K562 (cell line): ENCODE results near the gene LSS. TPM values are rescaled to one million over a fixed set of nuclear protein-coding genes. Genes with fewer than 3 reads are reported as not detected.

ENCODE experiments used
- ATAC-seq: fragments of 200-7000 bp; cut with Tn5 transposase; 3 replicates; pipeline ENCODE4 v1.9.1; 2020; ENCODE audit warnings: moderate library complexity
- BruUV-seq: library from RNA; stranded (reverse); fragments of 400-500 nt; replicated peaks from 2 replicates; lab custom pipeline; 2021; lab: Mats Ljungman, UMichigan
- CTCF ChIA-PET: fragments of 300-600 bp; formaldehyde crosslinking; extraction: SDS; loops from one replicate; lab custom pipeline; 2021; ENCODE audit warnings: low intra/inter-chr PET ratio; lab: Yijun Ruan, JAX
- POLR2A ChIA-PET: fragments of 300-600, 350-650 bp; sonication (Branson Sonifier 250); formaldehyde crosslinking; extraction: SDS; loops from one replicate; lab custom pipeline; 2021; ENCODE audit warnings: antibody characterized with exemption, inconsistent platforms; lab: Yijun Ruan, JAX
- DNase-seq, 4 experiments: peaks; one replicate each; pipeline versions ENCODE4 v3.0.0 to v3.0.0-alpha.2; 2011 to 2018; ENCODE audit warnings: low spot score in 3 of 4, mixed read lengths in 3 of 4; ENCODE audit errors: extremely low read depth in 1 of 4
- FAIRE-seq: peaks from 2 replicates; lab custom pipeline; 2011; peaks lifted over from hg19 to GRCh38; lab: Jason Lieb, UNC
- H2AFZ ChIP-seq: 2 replicates; pipeline ENCODE4 v1.6.0; 2011; ENCODE audit warnings: low read depth, low read length, control low read depth, inconsistent platforms
- H3K27ac ChIP-seq: fragments of 200-600 bp; 3 replicates; pipeline ENCODE4 v1.8.0; 2011; ENCODE audit warnings: low read depth, mild to moderate bottlenecking, control low read depth, inconsistent platforms, low read length, moderate library complexity, mixed read lengths; ENCODE audit errors: extremely low read depth
- H3K27me3 ChIP-seq, 2 experiments: fragments of 300-600 bp in 1 of 2; 2 replicates in 1 of 2; 3 replicates in 1 of 2; pipeline versions ENCODE4 v1.6.0 to v1.8.0; 2011; ENCODE audit warnings: inconsistent platforms in 2 of 2, low read length in 2 of 2, mild to moderate bottlenecking in 1 of 2, mixed read lengths in 1 of 2, moderate library complexity in 1 of 2; ENCODE audit not compliant: control insufficient read depth in 2 of 2, insufficient read depth in 2 of 2
- H3K36me3 ChIP-seq: fragments of 300-600 bp; 3 replicates; pipeline ENCODE4 v1.8.0; 2011; ENCODE audit warnings: mild to moderate bottlenecking, low read length, inconsistent platforms; ENCODE audit not compliant: control insufficient read depth, insufficient read depth
- H3K4me1 ChIP-seq, 2 experiments: fragments of 200-600 bp in 1 of 2; replicated peaks in 1 of 2; 2 replicates in 1 of 2; 3 replicates in 1 of 2; pipeline versions ENCODE4 v1.5.1 to v1.8.0; 2011; ENCODE audit warnings: inconsistent platforms in 2 of 2, low read length in 2 of 2, mild to moderate bottlenecking in 1 of 2, mixed read lengths in 1 of 2, moderate library complexity in 1 of 2; ENCODE audit not compliant: control insufficient read depth in 2 of 2, insufficient read depth in 2 of 2
- H3K4me2 ChIP-seq: 2 replicates; pipeline ENCODE4 v1.6.1; 2011; ENCODE audit warnings: low read length, control low read depth, inconsistent platforms, mixed read lengths; ENCODE audit not compliant: insufficient read depth
- H3K4me3 ChIP-seq: fragments of 200-600 bp; sonication (generic), shearing (Covaris generic); 2 replicates; pipeline ENCODE4 v1.5.1; 2016; ENCODE audit warnings: control low read depth, inconsistent platforms
- H3K79me2 ChIP-seq: fragments of 200-600 bp; 3 replicates; pipeline ENCODE4 v1.8.0; 2011; ENCODE audit warnings: low read length, inconsistent platforms; ENCODE audit not compliant: control insufficient read depth, insufficient read depth
- H3K9ac ChIP-seq, 2 experiments: 2 replicates each; pipeline versions ENCODE4 v1.6.0 to v1.6.1; 2011; ENCODE audit warnings: low read depth in 2 of 2, low read length in 2 of 2, control low read depth in 1 of 2, inconsistent platforms in 1 of 2, mild to moderate bottlenecking in 1 of 2, mixed read lengths in 1 of 2; ENCODE audit not compliant: insufficient read depth in 1 of 2
- H3K9me1 ChIP-seq: one replicate; pipeline ENCODE4 v1.6.0; 2011; ENCODE audit warnings: inconsistent platforms, mild to moderate bottlenecking, low read length, moderate library complexity; ENCODE audit not compliant: control insufficient read depth, insufficient read depth
- H3K9me3 ChIP-seq: replicated peaks from 2 replicates; pipeline ENCODE4 v1.5.1; 2011; ENCODE audit warnings: low read depth, low read length, inconsistent platforms; ENCODE audit not compliant: control insufficient read depth, insufficient read depth
- H4K20me1 ChIP-seq: replicated peaks from 2 replicates; pipeline ENCODE4 v1.6.1; 2011; ENCODE audit warnings: low read length, inconsistent platforms, mixed read lengths; ENCODE audit not compliant: control insufficient read depth, insufficient read depth
- POLR2G ChIP-seq: fragments of 200-400 bp; formaldehyde crosslinking; IDR thresholded peaks from 2 replicates; pipeline ENCODE4 v1.6.1; 2017; ENCODE audit warnings: low read depth, mild to moderate bottlenecking, antibody characterized with exemption, low read length, moderate library complexity
- RBFOX2 ChIP-seq: fragments of 200-400 bp; formaldehyde crosslinking; IDR thresholded peaks from 2 replicates; pipeline ENCODE4 v1.6.1; 2017; ENCODE audit warnings: low read depth, mild to moderate bottlenecking, low read length, moderate library complexity
- SRSF9 ChIP-seq: fragments of 200-400 bp; formaldehyde crosslinking; IDR thresholded peaks from 2 replicates; pipeline ENCODE4 v1.6.1; 2017; ENCODE audit warnings: low read depth, low read length, borderline replicate concordance
- TEAD4 ChIP-seq, 2 experiments: sonication (generic) in 1 of 2; formaldehyde crosslinking in 1 of 2; IDR thresholded peaks; 2 replicates each; pipeline versions ENCODE4 v1.6.1 to v1.8.0; 2012 to 2022; ENCODE audit warnings: borderline replicate concordance in 1 of 2, inconsistent platforms in 1 of 2, low read length in 1 of 2, mild to moderate bottlenecking in 1 of 2, missing genetic modification reagents in 1 of 2
- WGBS: fragments of 100-300 bp; shearing (Covaris generic); methylation state at CpG from one replicate; pipeline ENCODE4 v1.1.6; 2016; ENCODE audit warnings: low coverage, mixed read lengths; ENCODE audit not compliant: insufficient coverage; ENCODE audit errors: missing lambda C conversion rate; 5-methylcytosine and 5-hydroxymethylcytosine counted together
- in situ Hi-C: fragments of 300-500 bp; cut with MboI; formaldehyde crosslinking; loops from 4 replicates; pipeline ENCODE4 v1.15.0; 2018; ENCODE audit warnings: inconsistent platforms, mixed read lengths
- intact Hi-C: fragments of 100-400 bp; cut with micrococcal nuclease; formaldehyde crosslinking; loops from 2 replicates; pipeline ENCODE4 v1.14.2; 2022
- polyA plus RNA-seq, 8 experiments: library from polyadenylated mRNA; depleted of rRNA in 4 of 8; stranded (reverse) in 5 of 8; unstranded in 3 of 8; fragments of >200 nt; fragmentation: Nextera tagmentation in 2 of 8; fragmentation: Illumina TruSeq in 1 of 8; extraction: Ambion mirVana in 2 of 8; extraction: Trizol in 1 of 8; gene quantifications; 2 replicates each; pipeline versions ENCODE4 v1.2.1 to v1.2.3, GENCODE V29; 2011 to 2014; ENCODE audit warnings: inconsistent platforms in 1 of 8, missing spikeins in 1 of 8
- total RNA-seq, 7 experiments: library from RNA; depleted of rRNA in 6 of 7; stranded (reverse); fragments of >200 nt in 6 of 7; fragmentation: Illumina TruSeq in 2 of 7; extraction: Trizol in 2 of 7; gene quantifications; 2 replicates each; pipeline versions ENCODE4 v1.2.1 to v1.2.3, GENCODE V29; 2011 to 2021; ENCODE audit warnings: low replicate concordance in 1 of 7
- TF ChIP-seq, protein P1 (sequence below): fragments of 250-450 bp; sonication (Bioruptor Pico); IDR thresholded peaks from 2 replicates; pipeline ENCODE4 v1.8.0; 2022; ENCODE audit warnings: moderate library complexity, mild to moderate bottlenecking, inconsistent platforms

Gene LSS
- total and polyA plus RNA-seq, 9 of the 15 experiments (the other 6 are each of a cell fraction or from before 2014, with no cell fraction given) = 2.2 to 89.5 (median 37.4) TPM

DNA sequence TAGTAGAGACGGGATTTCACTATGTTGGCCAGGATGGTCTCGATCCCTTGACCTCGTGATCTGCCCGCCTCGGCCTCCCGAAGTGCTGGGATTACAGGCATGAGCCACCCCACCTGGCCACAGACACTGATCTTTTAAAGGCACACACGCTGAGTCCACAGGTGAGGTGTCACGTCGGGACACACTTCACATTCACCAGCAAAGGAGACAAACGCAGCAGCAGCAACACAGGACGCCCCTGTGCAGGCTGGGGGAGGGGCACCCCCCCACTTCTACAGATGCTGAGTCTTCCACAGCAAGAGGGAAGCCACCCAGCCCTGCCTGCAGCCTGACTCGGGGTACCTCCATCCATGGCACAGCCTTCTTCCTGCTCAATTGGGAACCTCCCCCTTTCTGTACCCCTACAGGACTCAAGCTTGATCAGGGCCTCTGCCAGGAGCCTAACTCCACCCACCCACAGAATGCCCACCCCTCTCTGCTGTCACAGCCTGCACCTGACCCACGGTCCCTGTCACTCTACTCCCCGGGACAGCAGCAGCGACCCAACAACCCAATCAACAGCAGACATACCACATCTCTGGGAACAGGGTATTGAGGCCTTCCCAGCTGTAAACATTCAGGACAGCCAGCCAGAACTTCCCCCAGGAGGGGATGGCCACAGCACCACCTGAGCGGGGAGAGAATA is 9.5 kb downstream of the LSS start:
- no peak for TF ChIP-seq TEAD4 (IDR thresholded peaks at IDR 0.05; ENCODE audit: low read length)
- no peak for TF ChIP-seq TEAD4 (CRISPR knock-in tag; IDR thresholded peaks at IDR 0.05; ENCODE audit: borderline replicate concordance)
- FAIRE-seq (no peak), ATAC-seq (no peak), DNase-seq (no peak)
- Histone ChIP-seq H3K9me1 (peaks cover 3% of the 10 kb centered on the region), H3K4me1 (peaks cover 0 to 11% of the 10 kb centered on the region in 2 experiments; a peak in 1 of 5 replicates), H3K9ac (no peak overlapping the region; a peak in 1 of 4 replicates), H4K20me1 (peaks cover 3% of the 10 kb centered on the region; the same call in 1 of the 2 replicates), H3K9me3 (no peaks in the 10 kb centered on the region), H3K36me3 (peaks cover 80% of the 10 kb centered on the region; the same call in 2 of the 3 replicates), H3K4me3 (no peak overlapping the region), H3K27ac (no peak overlapping the region), H3K4me2 (no peak overlapping the region), H3K27me3 (no peaks in the 10 kb centered on the region), H2AFZ (no peak overlapping the region), H3K79me2 (peaks cover 20% of the 10 kb centered on the region)
- WGBS = 89% methylated on average over 15 of the region's 16 CpGs
- in situ Hi-C loops (no loop called here), intact Hi-C loops (no loop called here)
- ChIA-PET CTCF (no interaction called here), POLR2A (interaction anchor here (0.5 kb wide), 1 partner anchor 333 kb away, joined by 3 read pairs; no protein-coding TSS in a partner anchor)
- BruUV-seq = no TSS peak

DNA sequence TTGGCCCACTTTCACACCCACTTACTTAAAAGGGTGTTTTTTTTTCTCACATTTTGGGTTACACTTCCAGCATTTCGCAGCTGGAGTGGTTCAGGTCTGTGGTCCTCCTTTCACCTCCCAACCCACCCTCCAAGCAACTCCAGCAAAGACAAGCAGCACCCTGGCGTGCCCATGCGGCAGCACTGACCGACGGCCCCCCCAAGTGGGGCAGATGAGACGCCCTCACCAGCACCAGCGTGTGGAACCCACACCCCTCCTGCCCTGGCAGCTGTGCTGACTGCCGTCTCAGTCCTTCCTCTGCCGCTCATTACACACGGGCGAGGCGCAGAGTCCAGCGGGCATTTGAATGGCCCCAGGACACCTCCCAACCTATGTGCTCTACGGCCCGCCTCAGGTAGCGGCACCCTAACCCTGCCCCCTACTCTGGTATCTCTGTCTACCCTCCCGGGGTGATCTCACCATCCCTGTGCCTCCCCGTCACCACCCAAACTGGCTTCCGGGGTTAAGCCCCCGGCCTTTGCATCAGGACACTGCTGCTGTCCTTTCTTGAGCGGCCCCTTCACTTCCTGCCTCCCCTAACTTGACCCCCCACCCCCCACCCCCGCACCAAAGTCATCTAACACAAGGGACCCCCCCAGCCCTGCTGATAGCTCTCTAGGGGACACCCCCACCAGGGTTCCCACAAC is 10.9 kb downstream of the LSS start:
- H3K9ac ChIP-seq = peak overlapping the region in 1 of 2 experiments; percentile 53; a peak in 1 of 4 replicates
- no peak overlapping the region for H3K27ac ChIP-seq
- DNase-seq (no peak), ATAC-seq (no peak), FAIRE-seq (no peak)
- ChIA-PET CTCF (no interaction called here), POLR2A (interaction anchor here (0.6 kb wide), 1 partner anchor 10 kb away, joined by 5 read pairs; no protein-coding TSS in a partner anchor)
- H3K4me1 ChIP-seq = peaks cover 0 to 15% of the 10 kb centered on the region in 2 experiments; a peak in 1 of 5 replicates
- H3K4me2 ChIP-seq = no peak overlapping the region
- no peak overlapping the region for H2AFZ ChIP-seq
- H3K9me3 ChIP-seq = no peaks in the 10 kb centered on the region
- peaks cover 87% of the 10 kb centered on the region; the same call in 2 of the 3 replicates for H3K36me3 ChIP-seq
- TF ChIP-seq POLR2G = peak; percentile 51; the same call in 1 of the 2 replicates
- no peak for TF ChIP-seq SRSF9
- TF ChIP-seq RBFOX2 = peak; percentile 30; the same call in 1 of the 2 replicates
- TF ChIP-seq, protein P1, sequence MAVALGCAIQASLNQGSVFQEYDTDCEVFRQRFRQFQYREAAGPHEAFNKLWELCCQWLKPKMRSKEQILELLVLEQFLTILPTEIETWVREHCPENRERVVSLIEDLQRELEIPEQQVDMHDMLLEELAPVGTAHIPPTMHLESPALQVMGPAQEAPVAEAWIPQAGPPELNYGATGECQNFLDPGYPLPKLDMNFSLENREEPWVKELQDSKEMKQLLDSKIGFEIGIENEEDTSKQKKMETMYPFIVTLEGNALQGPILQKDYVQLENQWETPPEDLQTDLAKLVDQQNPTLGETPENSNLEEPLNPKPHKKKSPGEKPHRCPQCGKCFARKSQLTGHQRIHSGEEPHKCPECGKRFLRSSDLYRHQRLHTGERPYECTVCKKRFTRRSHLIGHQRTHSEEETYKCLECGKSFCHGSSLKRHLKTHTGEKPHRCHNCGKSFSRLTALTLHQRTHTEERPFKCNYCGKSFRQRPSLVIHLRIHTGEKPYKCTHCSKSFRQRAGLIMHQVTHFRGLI (CRISPR knock-in tag) = no peak
- H3K9me1 ChIP-seq = peaks cover under 1% of the 10 kb centered on the region
- no peak overlapping the region for H3K4me3 ChIP-seq
- intact Hi-C loops = no loop called here
- peaks cover 13% of the 10 kb centered on the region for H3K79me2 ChIP-seq
- in situ Hi-C loops = no loop called here
- no TSS peak for BruUV-seq
- H4K20me1 ChIP-seq = peaks cover 3% of the 10 kb centered on the region; the same call in 1 of the 2 replicates
- WGBS = 90% methylated on average over 22 of the region's 22 CpGs
- H3K27me3 ChIP-seq = no peaks in the 10 kb centered on the region
